NCI-H1105 (cell line): ENCODE results near the gene TRIM61.
"Not testable (repeated sequence)": the region's sequence is repeated elsewhere in the genome, so short reads cannot be mapped to it uniquely, and the experiment has no call there.

Experiments used
- DNase-seq: peaks from one replicate; lab custom pipeline; 2025; lab: John Stamatoyannopoulos, UW

TRIM61 gene

GRCh38 chr4:164977243-164978164 lies at the start of gene TRIM61:
Gene TRIM61, minus strand, starts transcription at chr4:164977657. Its CDS starts 7,655 bp downstream, at chr4:164970002.
- no peak for DNase-seq

- not testable (repeated sequence) for DNase-seq
Observed at GRCh38 chr4:165025782-165026181, 48.3 kb upstream of the TRIM61 start.

- DNase-seq, result not testable (repeated sequence)
Observed at GRCh38 chr4:165019995-165020394, 42.5 kb upstream of the TRIM61 start.

GRCh38 chr4:165016971-165017370 lies 39.5 kb upstream of the TRIM61 start:
- DNase-seq, result no peak

- DNase-seq, result no peak
Observed at GRCh38 chr4:165013691-165014090, 36.2 kb upstream of the TRIM61 start.

GRCh38 chr4:165011403-165011802 lies 33.9 kb upstream of the TRIM61 start:
- no peak for DNase-seq

GRCh38 chr4:165010991-165011390 lies 33.5 kb upstream of the TRIM61 start:
- no peak for DNase-seq

- DNase-seq, result no peak
Observed at GRCh38 chr4:165010487-165010886, 33.0 kb upstream of the TRIM61 start.

- DNase-seq, result no peak
Observed at GRCh38 chr4:165009493-165010227, 32.2 kb upstream of the TRIM61 start.

GRCh38 chr4:165006886-165007285 lies 29.4 kb upstream of the TRIM61 start:
- DNase-seq, result no peak

GRCh38 chr4:165006456-165006855 lies 29.0 kb upstream of the TRIM61 start:
- DNase-seq, result no peak

GRCh38 chr4:165005352-165005925 lies 28.0 kb upstream of the TRIM61 start:
- DNase-seq, result no peak

GRCh38 chr4:165001957-165002356 lies 24.5 kb upstream of the TRIM61 start:
- DNase-seq, result not testable (repeated sequence)

GRCh38 chr4:164998526-164999080 lies 21.1 kb upstream of the TRIM61 start:
- not testable (repeated sequence) for DNase-seq

- peak; percentile 10 for DNase-seq
Observed at GRCh38 chr4:164997941-164998340, 20.5 kb upstream of the TRIM61 start.

- no peak for DNase-seq
Observed at GRCh38 chr4:164997324-164997723, 19.9 kb upstream of the TRIM61 start.

- DNase-seq, result not testable (repeated sequence)
Observed at GRCh38 chr4:164996123-164996522, 18.7 kb upstream of the TRIM61 start.

- DNase-seq, result not testable (repeated sequence)
Observed at GRCh38 chr4:164990786-164991185, 13.3 kb upstream of the TRIM61 start.

- no peak for DNase-seq
Observed at GRCh38 chr4:164989471-164989870, 12.0 kb upstream of the TRIM61 start.

GRCh38 chr4:164971929-164972328 lies 5.5 kb downstream of the TRIM61 start:
- not testable (repeated sequence) for DNase-seq

GRCh38 chr4:164959896-164960295 lies 17.6 kb downstream of the TRIM61 start:
- no peak for DNase-seq

GRCh38 chr4:164959421-164959820 lies 18.0 kb downstream of the TRIM61 start:
- not testable (repeated sequence) for DNase-seq
